Spleen (tissue), 11 donors: ENCODE measurements around the gene AGPAT3. TPM values are rescaled to one million over a fixed set of nuclear protein-coding genes. Genes with fewer than 3 reads are reported as not detected.

Experiments
- DNase-seq: peaks from one replicate; pipeline ENCODE4 v3.0.0-alpha.2; 2020
- H3K27ac ChIP-seq, 8 donors: fragments of 200-600 bp; sonication (generic) in 7 of 8; 1 replicate in 4 of 8; 2 replicates in 4 of 8; pipeline versions ENCODE4 v1.5.0 to v1.8.0; 2016 to 2021; ENCODE audit warnings: inconsistent platforms in 4 of 8, mild to moderate bottlenecking in 4 of 8, moderate library complexity in 1 of 8
- H3K27me3 ChIP-seq, 7 donors: fragments of 200-600 bp; sonication (generic) in 6 of 7; replicated peaks in 1 of 7; 1 replicate in 4 of 7; 2 replicates in 3 of 7; pipeline versions ENCODE4 v1.5.0 to v1.8.0; 2016 to 2021; ENCODE audit warnings: inconsistent platforms in 3 of 7, mild to moderate bottlenecking in 1 of 7
- H3K36me3 ChIP-seq, 6 donors: fragments of 200-600 bp; sonication (generic) in 5 of 6; 1 replicate in 4 of 6; 2 replicates in 2 of 6; pipeline versions ENCODE4 v1.5.0 to v1.8.0; 2016 to 2021; ENCODE audit warnings: inconsistent platforms in 2 of 6
- H3K4me1 ChIP-seq, 6 donors: fragments of 200-600 bp; sonication (generic) in 5 of 6; 1 replicate in 3 of 6; 2 replicates in 3 of 6; pipeline versions ENCODE4 v1.5.0 to v1.8.0; 2016 to 2021; ENCODE audit warnings: inconsistent platforms in 3 of 6
- H3K4me3 ChIP-seq, 8 donors: fragments of 200-600 bp; sonication (generic) in 7 of 8; 1 replicate in 4 of 8; 2 replicates in 4 of 8; pipeline versions ENCODE4 v1.5.0 to v1.8.0; 2016 to 2021; ENCODE audit warnings: inconsistent platforms in 4 of 8, mild to moderate bottlenecking in 4 of 8, moderate library complexity in 2 of 8
- H3K9me3 ChIP-seq, 8 donors: fragments of 200-600 bp; sonication (generic) in 7 of 8; 1 replicate in 4 of 8; 2 replicates in 4 of 8; pipeline versions ENCODE4 v1.5.0 to v1.8.0; 2016 to 2021; ENCODE audit warnings: inconsistent platforms in 4 of 8
- CTCF ChIP-seq, 11 experiments: fragments of 200-600 bp in 7 of 11; fragments of 450-650 bp in 4 of 11; sonication (generic) in 4 of 11; IDR thresholded peaks in 8 of 11; conservative IDR thresholded peaks in 3 of 11; 1 replicate in 7 of 11; 2 replicates in 4 of 11; pipeline versions ENCODE4 v1.4.0 to v1.8.0; 2016 to 2021; ENCODE audit warnings: antibody characterized with exemption in 11 of 11, inconsistent platforms in 4 of 11, mild to moderate bottlenecking in 1 of 11
- POLR2A ChIP-seq, 3 donors: fragments of 450-650 bp; IDR thresholded peaks; one replicate each; pipeline ENCODE4 v1.5.1; 2017; ENCODE audit warnings: antibody characterized with exemption in 3 of 3, mild to moderate bottlenecking in 1 of 3
- POLR2AphosphoS5 ChIP-seq, 3 donors: sonication (generic); formaldehyde crosslinking; IDR thresholded peaks; one replicate each; pipeline ENCODE4 v1.5.1; 2017; ENCODE audit warnings: antibody characterized with exemption in 3 of 3
- WGBS, 5 donors: extraction: QIAGEN DNeasy Blood & Tissue Kit in 3 of 5; methylation state at CpG; one replicate each; pipeline versions ENCODE4 v1.1.5 to v1.1.7; 2013 to 2018; 5-methylcytosine and 5-hydroxymethylcytosine counted together
- intact Hi-C: fragments of 100-400 bp; cut with DNase I; formaldehyde crosslinking; loops from one replicate; pipeline ENCODE4 v1.15.0; 2023; ENCODE audit warnings: low total_unique reads
- polyA plus RNA-seq, 3 donors: library from polyadenylated mRNA; stranded (reverse); fragments of 200-250 nt; gene quantifications; one replicate each; pipeline ENCODE4 v1.2.1, GENCODE V29; 2013
- total RNA-seq, 7 donors: library from RNA; depleted of rRNA in 3 of 7; stranded (reverse); fragments of >200 nt in 3 of 7; fragmentation: NEBNext Ultra II Directional in 4 of 7; extraction: Animal tissue kit (Norgen Biotek cat#: 25700) in 4 of 7; gene quantifications; one replicate each; pipeline versions ENCODE4 v1.1.0 to v1.2.1, GENCODE V29; 2016 to 2021
- donor health status: healthy with polysubstance abuse.
- donor health status: DM: no; HTN: no; CAD: no; lungs with moderate emphysema.
- donor health status: DM: no; HTN: no; CAD: no.
- donor health status: Bipolar disorder and iron deficiency.
- donor health status: healthy.
- donor health status: DM: no; HTN: no; CAD: no.
- donor health status: DM: yes; HTN: yes; CAD: no.

AGPAT3 gene
- total and polyA plus RNA-seq, 10 donors: 6.9 to 92.0 (median 56.0) TPM

GRCh38 chr21:43884861-43885417 lies 19.9 kb downstream of the AGPAT3 start:
- H3K36me3 ChIP-seq: peaks cover 0 to 47% (median 2%) of the 10 kb centered on the region in 6 donors
- no peaks in the 10 kb centered on the region for H3K27me3 ChIP-seq
- H3K9me3 ChIP-seq: no peaks in the 10 kb centered on the region
- peak; percentile 62 for DNase-seq
- H3K4me1 ChIP-seq: peaks cover 0 to 75% (median 49%) of the 10 kb centered on the region in 6 donors
- intact Hi-C loops: no loop called here
- H3K27ac ChIP-seq: peak overlapping the region in 4 of 8 donors; percentile 60 to 77 (median 72)
- TF ChIP-seq POLR2A (IDR thresholded peaks at IDR 0.05) (no peak), CTCF (IDR thresholded peaks at IDR 0.05 in 8 of 11, conservative IDR thresholded peaks at IDR 0.05 in 3 of 11) (no peak), POLR2AphosphoS5 (IDR thresholded peaks at IDR 0.05) (peak in 1 of 3 donors; percentile 12)
- WGBS, 5 donors: 73 to 81% (median 76%) methylated on average over 14 to 16 of the region's 16 CpGs
- H3K4me3 ChIP-seq: no peak overlapping the region

- Histone ChIP-seq H3K4me3 (no peak overlapping the region), H3K36me3 (peaks cover 0 to 48% (median 2%) of the 10 kb centered on the region in 6 donors), H3K27ac (peak overlapping the region in 2 of 8 donors; percentile 2 to 74), H3K27me3 (no peaks in the 10 kb centered on the region), H3K9me3 (no peaks in the 10 kb centered on the region), H3K4me1 (peaks cover 0 to 69% (median 41%) of the 10 kb centered on the region in 6 donors)
- TF ChIP-seq POLR2AphosphoS5 (IDR thresholded peaks at IDR 0.05): peak in 1 of 3 donors; percentile 9
- no peak for TF ChIP-seq POLR2A (IDR thresholded peaks at IDR 0.05)
- intact Hi-C loops: no loop called here
- peak; percentile 49 for DNase-seq
- 93 to 97% (median 94%) methylated on average over 14 of the region's 14 CpGs for WGBS, 5 donors
Observed at GRCh38 chr21:43885721-43886120, 20.7 kb downstream of the AGPAT3 start.

- no peak overlapping the region for H3K27ac ChIP-seq
- H3K36me3 ChIP-seq: peaks cover 0 to 54% (median 2%) of the 10 kb centered on the region in 6 donors
- peaks cover 0 to 64% (median 34%) of the 10 kb centered on the region in 6 donors for H3K4me1 ChIP-seq
- no peaks in the 10 kb centered on the region for H3K27me3 ChIP-seq
- H3K4me3 ChIP-seq: no peak overlapping the region
- no peaks in the 10 kb centered on the region for H3K9me3 ChIP-seq
- TF ChIP-seq POLR2AphosphoS5 (IDR thresholded peaks at IDR 0.05) (no peak), CTCF (IDR thresholded peaks at IDR 0.05 in 8 of 11, conservative IDR thresholded peaks at IDR 0.05 in 3 of 11) (no peak), POLR2A (IDR thresholded peaks at IDR 0.05) (no peak)
- intact Hi-C loops: no loop called here
- 41 to 100% (median 96%) methylated on average over 1 of the region's 1 CpG for WGBS, 5 donors
- no peak for DNase-seq
Observed at GRCh38 chr21:43886565-43886964, 21.5 kb downstream of the AGPAT3 start.

GRCh38 chr21:43889069-43889468 lies 24.0 kb downstream of the AGPAT3 start:
- H3K9me3 ChIP-seq: no peaks in the 10 kb centered on the region
- WGBS, 5 donors: 62 to 76% (median 75%) methylated on average over 3 of the region's 3 CpGs
- no peak overlapping the region for H3K4me3 ChIP-seq
- DNase-seq: no peak
- H3K27me3 ChIP-seq: no peaks in the 10 kb centered on the region
- intact Hi-C loops: no loop called here
- TF ChIP-seq POLR2A (IDR thresholded peaks at IDR 0.05) (no peak), POLR2AphosphoS5 (IDR thresholded peaks at IDR 0.05) (no peak), CTCF (IDR thresholded peaks at IDR 0.05 in 8 of 11, conservative IDR thresholded peaks at IDR 0.05 in 3 of 11) (no peak)
- H3K36me3 ChIP-seq: peaks cover 0 to 36% (median 2%) of the 10 kb centered on the region in 6 donors
- no peak overlapping the region for H3K27ac ChIP-seq
- H3K4me1 ChIP-seq: peaks cover 9 to 60% (median 32%) of the 10 kb centered on the region in 6 donors
